WI38 (cell line): ENCODE measurements around the gene NAA60.

Experiments
- H3K4me3 ChIP-seq: 2 replicates; pipeline ENCODE4 v1.5.1; 2011; ENCODE audit warnings: low read depth, mild to moderate bottlenecking, control low read depth, low read length
- CTCF ChIP-seq: IDR thresholded peaks from 2 replicates; pipeline ENCODE4 v1.5.1; 2012; ENCODE audit warnings: low read depth, mild to moderate bottlenecking, control low read depth, low read length

The NAA60 gene

GRCh38 chr16:3458278-3458851 is 14.9 kb downstream of the NAA60 start:
- TF ChIP-seq CTCF: no peak
- H3K4me3 ChIP-seq: peak overlapping the region; percentile 88

GRCh38 chr16:3458852-3459361 is 15.4 kb downstream of the NAA60 start:
- TF ChIP-seq CTCF: no peak

GRCh38 chr16:3459401-3460090 is 16.1 kb downstream of the NAA60 start:
- H3K4me3 ChIP-seq: peak overlapping the region; percentile 88

More at GRCh38 chr16:3458852-3459361, 15.4 kb downstream of the NAA60 start:
- peak overlapping the region; percentile 88 for H3K4me3 ChIP-seq

GRCh38 chr16:3460121-3460520 is 16.6 kb downstream of the NAA60 start:
- TF ChIP-seq CTCF: no peak
- H3K4me3 ChIP-seq: no peak overlapping the region

More at GRCh38 chr16:3459401-3460090, 16.1 kb downstream of the NAA60 start:
- TF ChIP-seq CTCF: no peak

GRCh38 chr16:3460585-3460984 is 17.1 kb downstream of the NAA60 start:
- H3K4me3 ChIP-seq: no peak overlapping the region
- TF ChIP-seq CTCF: no peak

GRCh38 chr16:3461151-3461550 is 17.7 kb downstream of the NAA60 start:
- no peak overlapping the region for H3K4me3 ChIP-seq
- TF ChIP-seq CTCF: no peak

GRCh38 chr16:3465301-3465700 is 21.8 kb downstream of the NAA60 start:
- H3K4me3 ChIP-seq: no peak overlapping the region
- no peak for TF ChIP-seq CTCF
